ENCODE data around the gene GNG2. TPM values are rescaled to one million over a fixed set of nuclear protein-coding genes. Genes with fewer than 3 reads are reported as not detected.
A peak's percentile ranks its signal among the peaks of the same experiment; 100 is the strongest.

Gene GNG2
- total RNA-seq, 4 donors from 2014 or later = 7.5 to 32.8 (median 14.2) TPM

GRCh38 chr14:51862176-51862796, 1.9 kb downstream of the GNG2 start:
- intact Hi-C loops (cut with DNase I; ENCODE audit: low total_unique reads) (no loop called here), in situ Hi-C loops (cut with MboI; ENCODE audit: low pct_ligation_motif_present in 1 of 4, low pct_unique_long_range_greater_than_20kb in 1 of 4, low sequenced_read_pairs in 3 of 4) (no loop called here)
- no peaks in the 10 kb centered on the region for H3K36me3 ChIP-seq
- peak overlapping the region; percentile 66 to 82 (median 75) for H3K27ac ChIP-seq
- 56 to 82% methylated on average over 4 to 5 of the region's 5 CpGs for WGBS, 2 donors (ENCODE audit: low coverage in 1 of 2)
- no peaks in the 10 kb centered on the region for H3K27me3 ChIP-seq
- no peak for TF ChIP-seq POLR2A (IDR thresholded peaks at IDR 0.05)
- no peak for TF ChIP-seq CTCF (IDR thresholded peaks at IDR 0.05)
- TF ChIP-seq EP300 (IDR thresholded peaks at IDR 0.05; ENCODE audit: low read depth) = no peak
- no peak for TF ChIP-seq POLR2AphosphoS5 (IDR thresholded peaks at IDR 0.05)
- no peaks in the 10 kb centered on the region for H3K9me3 ChIP-seq
- peaks cover 0 to 28% (median 11%) of the 10 kb centered on the region in 4 donors for H3K4me1 ChIP-seq
- no peak for DNase-seq
- peak overlapping the region in 3 of 4 donors; percentile 8 to 59 (median 43) for H3K4me3 ChIP-seq

- 80 to 86% methylated on average over 1 of the region's 1 CpG for WGBS, 2 donors (ENCODE audit: low coverage in 1 of 2)
- in situ Hi-C loops (cut with MboI; ENCODE audit: low pct_ligation_motif_present in 1 of 4, low pct_unique_long_range_greater_than_20kb in 1 of 4, low sequenced_read_pairs in 3 of 4) = no loop called here
- Histone ChIP-seq H3K4me3 (peak overlapping the region in 3 of 4 donors; percentile 8 to 59 (median 43)), H3K9me3 (no peaks in the 10 kb centered on the region), H3K4me1 (peaks cover 0 to 34% (median 11%) of the 10 kb centered on the region in 4 donors), H3K27ac (peak overlapping the region; percentile 66 to 82 (median 75)), H3K36me3 (no peaks in the 10 kb centered on the region), H3K27me3 (no peaks in the 10 kb centered on the region)
- intact Hi-C loops (cut with DNase I; ENCODE audit: low total_unique reads) = no loop called here
- no peak for DNase-seq
- TF ChIP-seq POLR2A (IDR thresholded peaks at IDR 0.05) = no peak
Observed at GRCh38 chr14:51862860-51863259, 2.4 kb downstream of the GNG2 start.

GRCh38 chr14:51865953-51866747, 5.7 kb downstream of the GNG2 start:
- no peak for TF ChIP-seq POLR2A (IDR thresholded peaks at IDR 0.05)
- TF ChIP-seq POLR2AphosphoS5 (IDR thresholded peaks at IDR 0.05) = no peak
- TF ChIP-seq EP300 (IDR thresholded peaks at IDR 0.05; ENCODE audit: low read depth) = no peak
- no peak for TF ChIP-seq CTCF (IDR thresholded peaks at IDR 0.05)
- in situ Hi-C loops (cut with MboI; ENCODE audit: low pct_ligation_motif_present in 1 of 4, low pct_unique_long_range_greater_than_20kb in 1 of 4, low sequenced_read_pairs in 3 of 4) = no loop called here

GRCh38 chr14:51867741-51868140, 7.3 kb downstream of the GNG2 start:
- in situ Hi-C loops (cut with MboI; ENCODE audit: low pct_ligation_motif_present in 1 of 4, low pct_unique_long_range_greater_than_20kb in 1 of 4, low sequenced_read_pairs in 3 of 4) (no loop called here), intact Hi-C loops (cut with DNase I; ENCODE audit: low total_unique reads) (no loop called here)
- Histone ChIP-seq H3K4me1 (peaks cover 0 to 40% (median 3%) of the 10 kb centered on the region in 4 donors), H3K27me3 (no peaks in the 10 kb centered on the region), H3K9me3 (no peaks in the 10 kb centered on the region), H3K36me3 (no peaks in the 10 kb centered on the region), H3K4me3 (no peak overlapping the region), H3K27ac (peak overlapping the region in 1 of 4 donors; percentile 13)
- WGBS, 2 donors (ENCODE audit: low coverage in 1 of 2) = 43 to 81% methylated on average over 1 to 2 of the region's 2 CpGs
- no peak for DNase-seq
- TF ChIP-seq POLR2A (IDR thresholded peaks at IDR 0.05) (no peak), POLR2AphosphoS5 (IDR thresholded peaks at IDR 0.05) (no peak), CTCF (IDR thresholded peaks at IDR 0.05) (no peak), EP300 (IDR thresholded peaks at IDR 0.05; ENCODE audit: low read depth) (no peak)

More at GRCh38 chr14:51865953-51866747, 5.7 kb downstream of the GNG2 start:
- Histone ChIP-seq H3K4me3 (no peak overlapping the region), H3K27me3 (no peaks in the 10 kb centered on the region), H3K4me1 (peaks cover 0 to 37% (median 3%) of the 10 kb centered on the region in 4 donors), H3K27ac (no peak overlapping the region), H3K36me3 (no peaks in the 10 kb centered on the region), H3K9me3 (no peaks in the 10 kb centered on the region)
- DNase-seq = no peak
- WGBS, 2 donors (ENCODE audit: low coverage in 1 of 2) = 51 to 54% methylated on average over 5 of the region's 5 CpGs
- intact Hi-C loops (cut with DNase I; ENCODE audit: low total_unique reads) = no loop called here

Measured in transverse colon (tissue), 4 donors.